NCI-H446 treated with DMSO at 0.1 percent for 48 hours (cell line): ENCODE measurements around the gene STON2.
A peak's percentile ranks its signal among the peaks of the same experiment; 100 is the strongest.

Experiments used
- DNase-seq: peaks from one replicate; lab custom pipeline; 2025; lab: John Stamatoyannopoulos, UW

STON2 gene

DNA sequence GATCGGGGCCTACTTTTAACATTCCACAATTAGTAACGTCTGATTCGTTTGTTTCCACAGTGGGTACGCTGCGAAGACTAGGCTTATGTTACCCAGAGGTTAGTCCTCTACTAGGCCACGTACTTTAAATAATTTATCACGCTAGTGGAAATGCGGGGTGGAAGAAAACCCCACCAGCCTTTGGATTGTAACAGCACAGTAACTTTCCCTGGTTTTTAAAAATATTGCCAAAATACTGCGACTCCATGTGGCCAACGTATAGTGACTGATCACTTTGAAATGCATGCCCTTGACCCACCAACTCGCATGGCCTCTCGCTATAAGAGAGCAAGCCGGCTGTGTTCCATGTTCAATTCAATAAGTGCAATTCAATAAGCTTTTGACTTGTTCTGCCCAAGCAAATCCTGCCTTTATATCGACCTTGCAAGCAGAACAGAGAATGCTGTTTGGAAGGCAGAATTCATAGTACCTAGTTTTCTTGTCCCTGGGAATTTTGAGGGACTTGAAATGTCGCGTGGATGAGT lies 178.5 kb downstream of the STON2 start:
- DNase-seq: no peak

DNA sequence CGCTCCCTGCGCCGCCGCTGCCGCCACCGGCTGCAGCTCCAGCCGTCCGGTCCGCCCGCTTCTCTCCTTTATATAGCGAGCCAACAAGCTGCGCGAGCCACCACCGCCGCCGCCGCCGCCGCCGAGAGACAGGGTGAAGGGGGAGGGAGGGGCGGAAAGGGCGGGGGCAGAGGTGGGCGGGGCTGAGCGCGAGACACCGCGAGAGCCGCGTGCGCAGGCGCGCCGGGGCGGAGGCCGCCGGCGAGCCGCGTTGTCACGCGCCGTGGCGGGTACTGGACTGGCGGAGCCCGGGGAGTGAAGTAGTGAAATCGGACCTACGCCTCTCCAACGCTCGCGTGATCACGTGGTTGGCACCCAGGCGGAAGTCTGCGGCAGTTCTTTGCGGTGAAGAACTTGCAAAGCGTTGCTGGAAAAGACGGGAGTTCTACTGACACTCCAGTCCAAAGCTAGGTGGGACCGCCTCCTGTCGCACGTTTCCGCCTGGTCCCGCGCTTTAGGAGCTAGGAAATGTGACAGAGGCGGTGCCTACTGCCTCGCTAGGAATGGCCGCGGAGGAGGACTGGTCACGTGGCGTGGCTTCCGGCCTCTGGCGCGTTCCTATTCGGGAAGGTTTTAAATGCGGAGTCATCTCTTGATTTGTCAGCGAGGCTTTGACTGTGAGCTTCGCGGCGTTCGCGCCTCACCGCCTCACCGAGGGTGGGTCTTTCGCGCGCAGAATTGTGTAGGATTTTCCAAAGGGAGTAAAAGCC lies 179.1 kb downstream of the STON2 start, which contains the start of gene GTF2A1:
TSS of gene GTF2A1 (minus strand) at position 130 of the 749 bp plus-strand sequence. CDS start 441 bp downstream, outside the sequence.
- DNase-seq: peak; percentile 98

DNA sequence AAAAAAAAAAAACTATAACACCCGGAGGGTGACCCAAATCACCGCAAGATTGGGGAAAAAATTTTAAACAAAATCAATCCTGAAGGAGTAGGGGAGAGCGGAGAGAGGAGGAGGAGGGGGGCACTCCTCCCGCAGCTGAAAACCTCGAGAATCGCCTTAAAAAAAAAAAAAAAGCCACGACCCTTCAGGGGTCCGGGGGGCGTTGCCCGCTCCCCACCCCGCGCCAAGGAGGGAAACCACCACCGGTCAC lies 179.6 kb downstream of the STON2 start:
- no peak for DNase-seq

GRCh38 chr14:81219759-81220579 lies 180.2 kb downstream of the STON2 start:
- no peak for DNase-seq

- DNase-seq: peak; percentile 98
Measured at GRCh38 chr14:81219210-81219758, 180.8 kb downstream of the STON2 start.

GRCh38 chr14:81211844-81212243 lies 188.3 kb downstream of the STON2 start:
- no peak for DNase-seq
